HEK293 (cell line): Measurements from ENCODE around the gene UGT1A3.

ENCODE experiments used
- CTCF ChIA-PET: fragments of 350-600 bp; formaldehyde crosslinking; extraction: SDS; loops from one replicate; lab custom pipeline; 2021; ENCODE audit warnings: antibody characterized with exemption; lab: Yijun Ruan, JAX
- POLR2A ChIA-PET: fragments of 300-600 bp; formaldehyde crosslinking; extraction: SDS; loops from one replicate; lab custom pipeline; 2020; ENCODE audit warnings: antibody characterized with exemption, inconsistent platforms; lab: Yijun Ruan, JAX
- H3K27ac ChIP-seq: fragments of 200-500 bp; sonication (Bioruptor generic); 2 replicates; pipeline ENCODE4 v1.5.1; 2014; ENCODE audit warnings: low read depth, low read length, control low read depth, inconsistent platforms; ENCODE audit errors: extremely low read depth
- H3K36me3 ChIP-seq, 2 experiments: fragments of 200-500 bp in 1 of 2; sonication (Bioruptor generic) in 1 of 2; 1 replicate in 1 of 2; 2 replicates in 1 of 2; pipeline ENCODE4 v1.5.1; 2014 to 2017; ENCODE audit warnings: inconsistent platforms in 2 of 2, low read length in 2 of 2; ENCODE audit not compliant: control insufficient read depth in 2 of 2, insufficient read depth in 1 of 2
- H3K4me1 ChIP-seq: fragments of 200-500 bp; sonication (Bioruptor generic); 2 replicates; pipeline ENCODE4 v1.5.1; 2014; ENCODE audit warnings: mild to moderate bottlenecking, low read length, inconsistent platforms; ENCODE audit not compliant: control insufficient read depth, insufficient read depth
- H3K4me3 ChIP-seq: 2 replicates; pipeline ENCODE4 v1.5.1; 2011; ENCODE audit warnings: low read depth, mild to moderate bottlenecking, control low read depth, low read length, moderate library complexity
- H3K9me3 ChIP-seq: fragments of 200-500 bp; sonication (Bioruptor generic); 2 replicates; pipeline ENCODE4 v1.5.1; 2014; ENCODE audit warnings: low read depth, low read length, inconsistent platforms; ENCODE audit not compliant: control insufficient read depth, insufficient read depth
- BCL11B ChIP-seq: fragments of 450-650 bp; formaldehyde crosslinking; IDR thresholded peaks from 2 replicates; pipeline ENCODE4 v1.5.1; 2016; ENCODE audit warnings: low read depth, missing biosample characterization, missing genetic modification characterization
- OSR2 ChIP-seq: fragments of 450-650 bp; formaldehyde crosslinking; IDR thresholded peaks from 2 replicates; pipeline ENCODE4 v1.5.1; 2016; ENCODE audit warnings: missing biosample characterization, missing genetic modification characterization
- SALL2 ChIP-seq: fragments of 450-650 bp; formaldehyde crosslinking; IDR thresholded peaks from 2 replicates; pipeline ENCODE4 v1.5.0; 2017; ENCODE audit warnings: missing biosample characterization, mild to moderate bottlenecking, missing genetic modification characterization, borderline replicate concordance
- ZFP41 ChIP-seq: fragments of 450-650 bp; formaldehyde crosslinking; IDR thresholded peaks from 2 replicates; pipeline ENCODE4 v1.5.1; 2016; ENCODE audit warnings: missing biosample characterization, missing genetic modification characterization, borderline replicate concordance
- ZNF10 ChIP-seq: fragments of 450-650 bp; formaldehyde crosslinking; IDR thresholded peaks from 2 replicates; pipeline ENCODE4 v1.5.1; 2017; ENCODE audit warnings: missing biosample characterization, missing genetic modification characterization
- ZNF132 ChIP-seq: fragments of 450-650 bp; formaldehyde crosslinking; IDR thresholded peaks from 2 replicates; pipeline ENCODE4 v1.5.1; 2017; ENCODE audit warnings: missing biosample characterization, missing genetic modification characterization, borderline replicate concordance
- ZNF155 ChIP-seq: fragments of 450-650 bp; formaldehyde crosslinking; IDR thresholded peaks from 2 replicates; pipeline ENCODE4 v1.5.1; 2016; ENCODE audit warnings: missing biosample characterization, missing genetic modification characterization
- ZNF16 ChIP-seq: fragments of 450-650 bp; formaldehyde crosslinking; IDR thresholded peaks from 2 replicates; pipeline ENCODE4 v1.5.1; 2016; ENCODE audit warnings: low read depth, missing biosample characterization, missing genetic modification characterization
- ZNF292 ChIP-seq: fragments of 450-650 bp; formaldehyde crosslinking; IDR thresholded peaks from 2 replicates; pipeline ENCODE4 v1.5.1; 2016; ENCODE audit warnings: low read depth, missing biosample characterization, missing genetic modification characterization, borderline replicate concordance
- ZNF561 ChIP-seq: fragments of 450-650 bp; IDR thresholded peaks from 2 replicates; pipeline ENCODE4 v1.5.1; 2018; ENCODE audit warnings: missing biosample characterization, missing genetic modification characterization, borderline replicate concordance
- ZNF600 ChIP-seq: fragments of 450-650 bp; formaldehyde crosslinking; IDR thresholded peaks from 2 replicates; pipeline ENCODE4 v1.5.1; 2016; ENCODE audit warnings: missing biosample characterization, missing genetic modification characterization
- ZNF660 ChIP-seq: fragments of 450-650 bp; IDR thresholded peaks from 2 replicates; pipeline ENCODE4 v1.5.1; 2018; ENCODE audit warnings: missing biosample characterization, mild to moderate bottlenecking, missing genetic modification characterization
- ZNF777 ChIP-seq: fragments of 450-650 bp; formaldehyde crosslinking; IDR thresholded peaks from 2 replicates; pipeline ENCODE4 v1.5.1; 2017; ENCODE audit warnings: missing biosample characterization, missing genetic modification characterization, borderline replicate concordance
- ZNF837 ChIP-seq: fragments of 450-650 bp; formaldehyde crosslinking; IDR thresholded peaks from 2 replicates; pipeline ENCODE4 v1.5.1; 2016; ENCODE audit warnings: missing biosample characterization, missing genetic modification characterization
- ZNF843 ChIP-seq: fragments of 450-650 bp; formaldehyde crosslinking; IDR thresholded peaks from 2 replicates; pipeline ENCODE4 v1.5.1; 2016; ENCODE audit warnings: missing biosample characterization, missing genetic modification characterization
- TF ChIP-seq, protein P1 (sequence below): fragments of 450-650 bp; formaldehyde crosslinking; IDR thresholded peaks from 2 replicates; pipeline ENCODE4 v1.5.1; 2016; ENCODE audit warnings: missing biosample characterization, missing genetic modification characterization
- TF ChIP-seq, protein P2 (sequence below): fragments of 450-650 bp; formaldehyde crosslinking; optimal IDR thresholded peaks from 2 replicates; pipeline ENCODE3; 2016; ENCODE audit warnings: missing biosample characterization, mild to moderate bottlenecking, missing genetic modification characterization
- TF ChIP-seq, protein P3 (sequence below): fragments of 450-650 bp; formaldehyde crosslinking; IDR thresholded peaks from 2 replicates; pipeline ENCODE4 v1.5.1; 2016; ENCODE audit warnings: missing biosample characterization, missing genetic modification characterization
- TF ChIP-seq, protein P4 (sequence below): fragments of 450-650 bp; formaldehyde crosslinking; IDR thresholded peaks from 2 replicates; pipeline ENCODE4 v1.5.1; 2016; ENCODE audit warnings: missing biosample characterization, missing genetic modification characterization, borderline replicate concordance

The UGT1A3 gene

DNA sequence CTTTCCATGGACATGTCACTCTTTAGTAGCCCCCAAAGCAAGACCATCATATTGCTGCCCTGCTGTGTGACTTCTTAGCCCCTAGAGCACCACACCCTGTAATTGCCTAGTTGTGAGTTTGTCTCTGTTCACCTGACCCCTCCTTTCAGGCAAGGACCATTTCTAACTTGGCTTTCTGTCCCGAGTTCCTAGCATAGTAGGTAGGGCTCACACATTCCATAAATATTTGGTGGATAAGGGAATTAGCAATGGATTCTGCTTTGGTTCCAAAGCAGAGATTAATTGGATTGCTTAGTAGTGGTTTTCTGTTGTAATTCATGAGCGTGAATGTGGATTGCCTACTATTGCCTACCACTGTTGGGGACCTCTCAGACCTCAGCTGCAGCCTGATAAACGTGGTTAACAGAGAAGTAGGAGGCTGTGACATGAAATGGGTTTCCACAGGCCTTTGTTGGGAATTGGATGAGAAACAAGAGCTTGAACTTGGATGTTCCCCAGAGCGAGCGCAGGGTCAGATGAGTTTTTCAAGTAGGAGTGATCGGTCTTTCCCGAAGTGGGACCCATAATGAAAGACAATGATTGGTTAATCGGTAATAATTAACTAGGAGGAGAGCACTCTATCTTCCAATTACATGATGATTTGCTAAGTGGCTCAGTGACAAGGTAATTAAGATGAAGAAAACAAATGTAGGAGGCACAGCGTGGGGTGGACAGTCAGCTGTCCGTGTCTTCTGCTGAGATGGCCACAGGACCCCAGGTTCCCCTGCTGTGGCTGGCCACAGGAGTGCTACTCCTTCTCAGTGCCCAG, 17.8 kb downstream of the UGT1A3 start:
- POLR2A ChIA-PET = no interaction called here

DNA sequence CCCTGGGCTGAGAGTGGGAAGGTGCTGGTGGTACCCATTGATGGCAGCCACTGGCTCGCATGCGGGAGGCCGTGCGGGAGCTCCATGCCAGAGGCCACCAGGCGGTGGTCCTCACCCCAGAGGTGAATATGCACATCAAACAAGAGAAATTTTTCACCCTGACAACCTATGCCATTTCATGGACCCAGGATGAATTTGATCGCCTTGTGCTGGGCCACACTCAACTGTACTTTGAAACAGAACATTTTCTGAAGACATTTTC, 18.4 kb downstream of the UGT1A3 start:
- CTCF ChIA-PET = no interaction called here
- TF ChIP-seq OSR2 (tag by site-specific recombination) (no peak), ZFP41 (no peak), ZNF561 (tag by site-specific recombination) (no peak), SALL2 (tag by site-specific recombination) (no peak), ZNF777 (tag by site-specific recombination) (no peak)
- TF ChIP-seq, protein P1, sequence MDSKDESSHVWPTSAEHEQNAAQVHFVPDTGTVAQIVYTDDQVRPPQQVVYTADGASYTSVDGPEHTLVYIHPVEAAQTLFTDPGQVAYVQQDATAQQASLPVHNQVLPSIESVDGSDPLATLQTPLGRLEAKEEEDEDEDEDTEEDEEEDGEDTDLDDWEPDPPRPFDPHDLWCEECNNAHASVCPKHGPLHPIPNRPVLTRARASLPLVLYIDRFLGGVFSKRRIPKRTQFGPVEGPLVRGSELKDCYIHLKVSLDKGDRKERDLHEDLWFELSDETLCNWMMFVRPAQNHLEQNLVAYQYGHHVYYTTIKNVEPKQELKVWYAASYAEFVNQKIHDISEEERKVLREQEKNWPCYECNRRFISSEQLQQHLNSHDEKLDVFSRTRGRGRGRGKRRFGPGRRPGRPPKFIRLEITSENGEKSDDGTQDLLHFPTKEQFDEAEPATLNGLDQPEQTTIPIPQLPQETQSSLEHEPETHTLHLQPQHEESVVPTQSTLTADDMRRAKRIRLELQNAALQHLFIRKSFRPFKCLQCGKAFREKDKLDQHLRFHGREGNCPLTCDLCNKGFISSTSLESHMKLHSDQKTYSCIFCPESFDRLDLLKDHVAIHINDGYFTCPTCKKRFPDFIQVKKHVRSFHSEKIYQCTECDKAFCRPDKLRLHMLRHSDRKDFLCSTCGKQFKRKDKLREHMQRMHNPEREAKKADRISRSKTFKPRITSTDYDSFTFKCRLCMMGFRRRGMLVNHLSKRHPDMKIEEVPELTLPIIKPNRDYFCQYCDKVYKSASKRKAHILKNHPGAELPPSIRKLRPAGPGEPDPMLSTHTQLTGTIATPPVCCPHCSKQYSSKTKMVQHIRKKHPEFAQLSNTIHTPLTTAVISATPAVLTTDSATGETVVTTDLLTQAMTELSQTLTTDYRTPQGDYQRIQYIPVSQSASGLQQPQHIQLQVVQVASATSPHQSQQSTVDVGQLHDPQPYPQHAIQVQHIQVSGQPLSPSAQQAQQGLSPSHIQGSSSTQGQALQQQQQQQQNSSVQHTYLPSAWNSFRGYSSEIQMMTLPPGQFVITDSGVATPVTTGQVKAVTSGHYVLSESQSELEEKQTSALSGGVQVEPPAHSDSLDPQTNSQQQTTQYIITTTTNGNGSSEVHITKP = no peak
- TF ChIP-seq, protein P2, sequence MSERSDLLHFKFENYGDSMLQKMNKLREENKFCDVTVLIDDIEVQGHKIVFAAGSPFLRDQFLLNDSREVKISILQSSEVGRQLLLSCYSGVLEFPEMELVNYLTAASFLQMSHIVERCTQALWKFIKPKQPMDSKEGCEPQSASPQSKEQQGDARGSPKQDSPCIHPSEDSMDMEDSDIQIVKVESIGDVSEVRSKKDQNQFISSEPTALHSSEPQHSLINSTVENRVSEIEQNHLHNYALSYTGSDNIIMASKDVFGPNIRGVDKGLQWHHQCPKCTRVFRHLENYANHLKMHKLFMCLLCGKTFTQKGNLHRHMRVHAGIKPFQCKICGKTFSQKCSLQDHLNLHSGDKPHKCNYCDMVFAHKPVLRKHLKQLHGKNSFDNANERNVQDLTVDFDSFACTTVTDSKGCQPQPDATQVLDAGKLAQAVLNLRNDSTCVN (tag by site-specific recombination) = no peak
- TF ChIP-seq, protein P3, sequence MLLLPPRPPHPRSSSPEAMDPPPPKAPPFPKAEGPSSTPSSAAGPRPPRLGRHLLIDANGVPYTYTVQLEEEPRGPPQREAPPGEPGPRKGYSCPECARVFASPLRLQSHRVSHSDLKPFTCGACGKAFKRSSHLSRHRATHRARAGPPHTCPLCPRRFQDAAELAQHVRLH (tag by site-specific recombination) = no peak
- TF ChIP-seq, all 188 proteins: peak for 0
- Histone ChIP-seq H3K4me1 (no peaks in the 10 kb centered on the region), H3K9me3 (no peaks in the 10 kb centered on the region), H3K4me3 (no peak overlapping the region), H3K36me3 (no peaks in the 10 kb centered on the region), H3K27ac (no peak overlapping the region)
- POLR2A ChIA-PET = no interaction called here

More for the DNA sequence above, 17.8 kb downstream of the UGT1A3 start:
- H3K36me3 ChIP-seq = no peaks in the 10 kb centered on the region
- no peak overlapping the region for H3K4me3 ChIP-seq
- no peak overlapping the region for H3K27ac ChIP-seq
- no peaks in the 10 kb centered on the region for H3K4me1 ChIP-seq
- CTCF ChIA-PET = no interaction called here
- no peak for TF ChIP-seq ZNF132 (tag by site-specific recombination)
- no peak for TF ChIP-seq ZNF16 (tag by site-specific recombination)
- no peak for TF ChIP-seq ZNF660 (tag by site-specific recombination)
- no peak for TF ChIP-seq ZNF155
- no peak for TF ChIP-seq BCL11B (tag by site-specific recombination)
- no peak for TF ChIP-seq ZNF843 (tag by site-specific recombination)
- no peak for TF ChIP-seq SALL2 (tag by site-specific recombination)
- TF ChIP-seq, protein P4, sequence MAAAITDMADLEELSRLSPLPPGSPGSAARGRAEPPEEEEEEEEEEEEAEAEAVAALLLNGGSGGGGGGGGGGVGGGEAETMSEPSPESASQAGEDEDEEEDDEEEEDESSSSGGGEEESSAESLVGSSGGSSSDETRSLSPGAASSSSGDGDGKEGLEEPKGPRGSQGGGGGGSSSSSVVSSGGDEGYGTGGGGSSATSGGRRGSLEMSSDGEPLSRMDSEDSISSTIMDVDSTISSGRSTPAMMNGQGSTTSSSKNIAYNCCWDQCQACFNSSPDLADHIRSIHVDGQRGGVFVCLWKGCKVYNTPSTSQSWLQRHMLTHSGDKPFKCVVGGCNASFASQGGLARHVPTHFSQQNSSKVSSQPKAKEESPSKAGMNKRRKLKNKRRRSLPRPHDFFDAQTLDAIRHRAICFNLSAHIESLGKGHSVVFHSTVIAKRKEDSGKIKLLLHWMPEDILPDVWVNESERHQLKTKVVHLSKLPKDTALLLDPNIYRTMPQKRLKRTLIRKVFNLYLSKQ (tag by site-specific recombination) = no peak
- TF ChIP-seq ZNF292 = no peak
- TF ChIP-seq ZNF837 = no peak
- TF ChIP-seq ZNF600 (tag by site-specific recombination) = no peak
- TF ChIP-seq ZNF10 = no peak
- TF ChIP-seq, all 188 proteins: peak for 0
- no peaks in the 10 kb centered on the region for H3K9me3 ChIP-seq
